HepG2 (cell line): ENCODE measurements around the gene ATG7. TPM values are rescaled to one million over a fixed set of nuclear protein-coding genes. Genes with fewer than 3 reads are reported as not detected.
A peak's percentile ranks its signal among the peaks of the same experiment; 100 is the strongest.

Experiments used
- ATF2 ChIP-seq: sonication (generic); formaldehyde crosslinking; IDR thresholded peaks from 2 replicates; pipeline ENCODE4 v1.4.0; 2020; ENCODE audit warnings: missing genetic modification reagents
- ATF7 ChIP-seq, 2 experiments: fragments of 450-650 bp in 1 of 2; sonication (generic) in 1 of 2; formaldehyde crosslinking in 1 of 2; IDR thresholded peaks; 2 replicates each; pipeline versions ENCODE4 v1.4.0 to v1.6.1; 2016 to 2020; ENCODE audit warnings: antibody characterized with exemption in 1 of 2, mild to moderate bottlenecking in 1 of 2, missing genetic modification reagents in 1 of 2
- CSRNP1 ChIP-seq: sonication (generic); formaldehyde crosslinking; IDR thresholded peaks from 2 replicates; pipeline ENCODE4 v1.8.1; 2023; ENCODE audit warnings: mild to moderate bottlenecking, missing genetic modification reagents
- FOXP4 ChIP-seq: sonication (generic); formaldehyde crosslinking; IDR thresholded peaks from 2 replicates; pipeline ENCODE4 v1.4.0; 2020; ENCODE audit warnings: missing genetic modification reagents
- ISX ChIP-seq: sonication (generic); formaldehyde crosslinking; conservative IDR thresholded peaks from 2 replicates; pipeline ENCODE4 v1.5.0; 2020; ENCODE audit warnings: missing genetic modification reagents
- NCOA2 ChIP-seq: sonication (generic); formaldehyde crosslinking; IDR thresholded peaks from 2 replicates; pipeline ENCODE4 v1.8.0; 2022; ENCODE audit warnings: inconsistent platforms
- PPARG ChIP-seq: conservative IDR thresholded peaks from 2 replicates; pipeline ENCODE4 v1.6.1; 2016; ENCODE audit warnings: missing biosample characterization, missing genetic modification reagents
- SMAD1 ChIP-seq: sonication (generic); formaldehyde crosslinking; IDR thresholded peaks from 2 replicates; pipeline ENCODE4 v1.4.0; 2020; ENCODE audit warnings: missing genetic modification reagents, low read depth, mild to moderate bottlenecking, borderline replicate concordance
- SRF ChIP-seq: IDR thresholded peaks from 2 replicates; pipeline ENCODE4 v1.6.1; 2011; ENCODE audit warnings: mild to moderate bottlenecking, low read depth, low read length, moderate library complexity
- XRCC5 ChIP-seq: fragments of 200-400 bp; formaldehyde crosslinking; optimal IDR thresholded peaks from 2 replicates; pipeline ENCODE3; 2017; ENCODE audit warnings: mild to moderate bottlenecking, low read length
- ZBTB26 ChIP-seq: IDR thresholded peaks from 2 replicates; pipeline ENCODE4 v1.6.1; 2016; ENCODE audit warnings: missing compliant biosample characterization, missing genetic modification reagents, borderline replicate concordance
- ZBTB38 ChIP-seq: sonication (generic); formaldehyde crosslinking; IDR thresholded peaks from 2 replicates; pipeline ENCODE4 v1.5.1; 2020; ENCODE audit warnings: mild to moderate bottlenecking, missing genetic modification reagents
- ZNF225 ChIP-seq: sonication (generic); formaldehyde crosslinking; IDR thresholded peaks from 2 replicates; pipeline ENCODE4 v1.4.0; 2020; ENCODE audit warnings: mild to moderate bottlenecking, missing genetic modification reagents
- ZNF264 ChIP-seq: sonication (generic); formaldehyde crosslinking; IDR thresholded peaks from 2 replicates; pipeline ENCODE4 v1.4.0; 2020; ENCODE audit warnings: missing genetic modification reagents
- ZNF275 ChIP-seq: sonication (generic); formaldehyde crosslinking; IDR thresholded peaks from 2 replicates; pipeline ENCODE4 v1.8.0; 2022; ENCODE audit warnings: missing genetic modification reagents, mild to moderate bottlenecking, inconsistent platforms, borderline replicate concordance
- ZNF337 ChIP-seq: sonication (generic); formaldehyde crosslinking; IDR thresholded peaks from 2 replicates; pipeline ENCODE4 v1.5.1; 2020; ENCODE audit warnings: missing genetic modification reagents, low read depth, mild to moderate bottlenecking, borderline replicate concordance
- ZNF431 ChIP-seq: sonication (generic); formaldehyde crosslinking; IDR thresholded peaks from 2 replicates; pipeline ENCODE4 v1.9.0; 2022; ENCODE audit warnings: missing genetic modification reagents, low read depth, mild to moderate bottlenecking, borderline replicate concordance
- ZNF788 ChIP-seq: sonication (generic); formaldehyde crosslinking; IDR thresholded peaks from 2 replicates; pipeline ENCODE4 v1.5.0; 2020; ENCODE audit warnings: mild to moderate bottlenecking, missing genetic modification reagents, borderline replicate concordance
- ZNF841 ChIP-seq: sonication (generic); formaldehyde crosslinking; IDR thresholded peaks from 2 replicates; pipeline ENCODE4 v1.8.1; 2023; ENCODE audit warnings: missing genetic modification reagents, borderline replicate concordance
- polyA plus RNA-seq, 8 experiments: library from polyadenylated mRNA; depleted of rRNA in 3 of 8; stranded (reverse) in 7 of 8; unstranded in 1 of 8; fragments of >200 nt; fragmentation: Illumina TruSeq in 4 of 8; extraction: Trizol in 4 of 8; gene quantifications; 2 replicates each; pipeline versions ENCODE4 v1.2.1 to v1.2.3, GENCODE V29; 2011 to 2016; ENCODE audit warnings: low read depth in 4 of 8, missing spikeins in 1 of 8, mixed read lengths in 1 of 8; ENCODE audit not compliant: insufficient read depth in 1 of 8
- total RNA-seq, 5 experiments: library from RNA; depleted of rRNA; stranded (reverse); fragments of >200 nt; fragmentation: Illumina TruSeq; extraction: Trizol; gene quantifications; 2 replicates each; pipeline ENCODE4 v1.2.3, GENCODE V29; 2016; ENCODE audit warnings: low read depth in 1 of 5

Gene ATG7
- total and polyA plus RNA-seq, 2 of the 13 experiments (the other 11 are each of a cell fraction or from before 2014, with no cell fraction given), result 7.8 to 22.1 TPM

- peak; percentile 57; the same call in 1 of the 2 replicates for TF ChIP-seq ZBTB38 (CRISPR knock-in tag)
- 0 out of 2 replicates have a peak, but pooled peaks have one; percentile 93 for TF ChIP-seq SMAD1 (CRISPR knock-in tag)
- peak; percentile 93 for TF ChIP-seq ATF7 (IDR thresholded peaks at IDR 0.05)
- TF ChIP-seq ATF7 (CRISPR knock-in tag; IDR thresholded peaks at IDR 0.05), result peak; percentile 84
- TF ChIP-seq CSRNP1 (CRISPR knock-in tag), result peak; percentile 85
- peak; percentile 55; the same call in 1 of the 2 replicates for TF ChIP-seq ZBTB26
- peak; percentile 88 for TF ChIP-seq ATF2
- no peak for TF ChIP-seq ZNF841 (CRISPR knock-in tag)
- TF ChIP-seq ZNF337, result no peak
- peak; percentile 82 for TF ChIP-seq XRCC5
- TF ChIP-seq ZNF431 (CRISPR knock-in tag), result no peak
- peak; percentile 92 for TF ChIP-seq ZNF275
- TF ChIP-seq SRF, result no peak
- peak; percentile 92 for TF ChIP-seq ZNF225 (CRISPR knock-in tag)
- peak; percentile 51 for TF ChIP-seq NCOA2 (CRISPR knock-in tag)
- no peak for TF ChIP-seq ZNF264
- peak; percentile 39; the same call in 1 of the 2 replicates for TF ChIP-seq FOXP4 (CRISPR knock-in tag)
- TF ChIP-seq PPARG, result 0 out of 2 replicates have a peak, but pooled peaks have one; percentile 21
- peak; percentile 94; the same call in 1 of the 2 replicates for TF ChIP-seq ZNF788 (CRISPR knock-in tag)
- no peak for TF ChIP-seq ISX (CRISPR knock-in tag)
These were observed at the start of gene ATG7 (continued) for GRCh38 chr3:11271986-11272904.
